Measurements from ENCODE around the gene CMSS1. TPM values are rescaled to one million over a fixed set of nuclear protein-coding genes. Genes with fewer than 3 reads are reported as not detected.

CMSS1 gene
- total and polyA plus RNA-seq, 4 donors = 3.8 to 19.5 (median 7.5) TPM

- no peaks in the 10 kb centered on the region for H3K4me1 ChIP-seq (ENCODE audit: control insufficient read depth in 4 of 4, insufficient read depth in 4 of 4, low read length in 3 of 4)
- no peak for DNase-seq (ENCODE audit: low spot score)
- 72% methylated on average over 6 of the region's 6 CpGs for WGBS
- no peak overlapping the region for H3K4me3 ChIP-seq (ENCODE audit: low read depth in 1 of 3, low read length in 3 of 3)
- no peak overlapping the region for H3K9ac ChIP-seq (ENCODE audit: low read depth in 1 of 2, low read length in 2 of 2)
- no peaks in the 10 kb centered on the region for H3K9me3 ChIP-seq (ENCODE audit: control insufficient read depth in 4 of 4, low read length in 3 of 4)
- H3K27ac ChIP-seq (ENCODE audit: low read depth in 1 of 2, low read length in 2 of 2) = peak overlapping the region in 1 of 2 donors; percentile 25
- no peaks in the 10 kb centered on the region for H3K36me3 ChIP-seq (ENCODE audit: control insufficient read depth in 4 of 4, insufficient read depth in 3 of 4, low read depth in 1 of 4, low read length in 3 of 4)
- H3K27me3 ChIP-seq (ENCODE audit: control insufficient read depth in 4 of 4, insufficient read depth in 4 of 4, low read length in 3 of 4) = no peaks in the 10 kb centered on the region
- TF ChIP-seq JUND (IDR thresholded peaks at IDR 0.05) (peak; percentile 44 to 63), SP1 (IDR thresholded peaks at IDR 0.05) (peak; percentile 34), ATF3 (IDR thresholded peaks at IDR 0.05) (no peak), ZBTB33 (IDR thresholded peaks at IDR 0.05) (no peak), RAD21 (IDR thresholded peaks at IDR 0.05) (peak; percentile 7 to 39), NR2F2 (IDR thresholded peaks at IDR 0.05) (peak; percentile 49), YY1 (IDR thresholded peaks at IDR 0.05) (no peak), RXRA (IDR thresholded peaks at IDR 0.05) (peak; percentile 46 to 49), HNF4A (conservative IDR thresholded peaks at IDR 0.05) (no peak)
- TF ChIP-seq, protein P1, sequence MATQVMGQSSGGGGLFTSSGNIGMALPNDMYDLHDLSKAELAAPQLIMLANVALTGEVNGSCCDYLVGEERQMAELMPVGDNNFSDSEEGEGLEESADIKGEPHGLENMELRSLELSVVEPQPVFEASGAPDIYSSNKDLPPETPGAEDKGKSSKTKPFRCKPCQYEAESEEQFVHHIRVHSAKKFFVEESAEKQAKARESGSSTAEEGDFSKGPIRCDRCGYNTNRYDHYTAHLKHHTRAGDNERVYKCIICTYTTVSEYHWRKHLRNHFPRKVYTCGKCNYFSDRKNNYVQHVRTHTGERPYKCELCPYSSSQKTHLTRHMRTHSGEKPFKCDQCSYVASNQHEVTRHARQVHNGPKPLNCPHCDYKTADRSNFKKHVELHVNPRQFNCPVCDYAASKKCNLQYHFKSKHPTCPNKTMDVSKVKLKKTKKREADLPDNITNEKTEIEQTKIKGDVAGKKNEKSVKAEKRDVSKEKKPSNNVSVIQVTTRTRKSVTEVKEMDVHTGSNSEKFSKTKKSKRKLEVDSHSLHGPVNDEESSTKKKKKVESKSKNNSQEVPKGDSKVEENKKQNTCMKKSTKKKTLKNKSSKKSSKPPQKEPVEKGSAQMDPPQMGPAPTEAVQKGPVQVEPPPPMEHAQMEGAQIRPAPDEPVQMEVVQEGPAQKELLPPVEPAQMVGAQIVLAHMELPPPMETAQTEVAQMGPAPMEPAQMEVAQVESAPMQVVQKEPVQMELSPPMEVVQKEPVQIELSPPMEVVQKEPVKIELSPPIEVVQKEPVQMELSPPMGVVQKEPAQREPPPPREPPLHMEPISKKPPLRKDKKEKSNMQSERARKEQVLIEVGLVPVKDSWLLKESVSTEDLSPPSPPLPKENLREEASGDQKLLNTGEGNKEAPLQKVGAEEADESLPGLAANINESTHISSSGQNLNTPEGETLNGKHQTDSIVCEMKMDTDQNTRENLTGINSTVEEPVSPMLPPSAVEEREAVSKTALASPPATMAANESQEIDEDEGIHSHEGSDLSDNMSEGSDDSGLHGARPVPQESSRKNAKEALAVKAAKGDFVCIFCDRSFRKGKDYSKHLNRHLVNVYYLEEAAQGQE (IDR thresholded peaks at IDR 0.05) = no peak
- TF ChIP-seq, protein P2, sequence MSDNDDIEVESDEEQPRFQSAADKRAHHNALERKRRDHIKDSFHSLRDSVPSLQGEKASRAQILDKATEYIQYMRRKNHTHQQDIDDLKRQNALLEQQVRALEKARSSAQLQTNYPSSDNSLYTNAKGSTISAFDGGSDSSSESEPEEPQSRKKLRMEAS (IDR thresholded peaks at IDR 0.05) = no peak
Observed at GRCh38 chr3:100226712-100227429, 409.2 kb downstream of the CMSS1 start.

DNA sequence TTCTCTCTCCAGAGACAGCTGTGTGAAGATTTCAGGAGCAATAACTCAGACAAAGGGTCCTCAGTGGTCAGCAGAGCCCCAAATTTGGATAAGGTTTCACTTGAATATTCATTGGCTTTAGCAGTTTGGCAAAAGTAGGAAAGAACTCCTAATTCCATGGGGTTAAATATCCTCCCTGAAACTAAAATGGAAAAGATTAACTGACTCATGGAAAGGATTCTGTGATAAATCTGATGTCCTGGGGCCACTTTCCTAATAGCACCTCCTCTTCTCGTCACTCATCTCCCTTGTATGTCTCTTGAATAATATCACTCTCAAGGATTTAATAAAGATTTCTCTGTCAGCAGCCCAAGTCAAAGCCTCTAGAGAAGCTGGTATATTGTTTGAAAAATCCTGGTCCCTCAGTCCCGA is 409.9 kb downstream of the CMSS1 start:
- 93% methylated on average over 2 of the region's 2 CpGs for WGBS
- H3K36me3 ChIP-seq (ENCODE audit: control insufficient read depth in 4 of 4, insufficient read depth in 3 of 4, low read depth in 1 of 4, low read length in 3 of 4) = no peaks in the 10 kb centered on the region
- H3K4me1 ChIP-seq (ENCODE audit: control insufficient read depth in 4 of 4, insufficient read depth in 4 of 4, low read length in 3 of 4) = no peaks in the 10 kb centered on the region
- H3K9ac ChIP-seq (ENCODE audit: low read depth in 1 of 2, low read length in 2 of 2) = no peak overlapping the region
- no peaks in the 10 kb centered on the region for H3K9me3 ChIP-seq (ENCODE audit: control insufficient read depth in 4 of 4, low read length in 3 of 4)
- H3K27me3 ChIP-seq (ENCODE audit: control insufficient read depth in 4 of 4, insufficient read depth in 4 of 4, low read length in 3 of 4) = no peaks in the 10 kb centered on the region
- H3K4me3 ChIP-seq (ENCODE audit: low read depth in 1 of 3, low read length in 3 of 3) = no peak overlapping the region
- TF ChIP-seq ATF3 (IDR thresholded peaks at IDR 0.05) = no peak
- TF ChIP-seq, protein P2 (IDR thresholded peaks at IDR 0.05) = no peak
- TF ChIP-seq JUND (IDR thresholded peaks at IDR 0.05) = no peak
- no peak for TF ChIP-seq HNF4G (IDR thresholded peaks at IDR 0.05)
- no peak for TF ChIP-seq SP1 (IDR thresholded peaks at IDR 0.05)
- TF ChIP-seq, protein P1 (IDR thresholded peaks at IDR 0.05) = no peak
- TF ChIP-seq FOXA2 (IDR thresholded peaks at IDR 0.05) = no peak
- TF ChIP-seq RAD21 (IDR thresholded peaks at IDR 0.05) = no peak
- no peak for TF ChIP-seq RXRA (IDR thresholded peaks at IDR 0.05)
- no peak for TF ChIP-seq TAF1 (conservative IDR thresholded peaks at IDR 0.05)
- TF ChIP-seq FOXA1 (IDR thresholded peaks at IDR 0.05) = no peak
- TF ChIP-seq GABPA (IDR thresholded peaks at IDR 0.05 in 1 of 2, conservative IDR thresholded peaks at IDR 0.05 in 1 of 2) = no peak
- no peak for TF ChIP-seq HNF4A (conservative IDR thresholded peaks at IDR 0.05)
- no peak for TF ChIP-seq YY1 (IDR thresholded peaks at IDR 0.05)
- TF ChIP-seq ZBTB33 (IDR thresholded peaks at IDR 0.05) = no peak
- no peak for TF ChIP-seq NR2F2 (IDR thresholded peaks at IDR 0.05)
- no peak for DNase-seq (ENCODE audit: low spot score)
- peak overlapping the region in 1 of 2 donors; percentile 25 for H3K27ac ChIP-seq (ENCODE audit: low read depth in 1 of 2, low read length in 2 of 2)
